Uterus (tissue), 4 donors: ENCODE results near the gene SKI. TPM values are rescaled to one million over a fixed set of nuclear protein-coding genes. Genes with fewer than 3 reads are reported as not detected.

ENCODE experiments used
- DNase-seq, 2 donors: peaks; one replicate each; pipeline ENCODE4 v3.0.0-alpha.2; 2019 to 2020
- H3K27ac ChIP-seq, 2 donors: fragments of 200-600 bp; sonication (generic); 1 replicate in 1 of 2; 2 replicates in 1 of 2; pipeline ENCODE4 v1.5.1; 2016 to 2018
- H3K27me3 ChIP-seq, 2 donors: fragments of 200-600 bp; sonication (generic); one replicate each; pipeline ENCODE4 v1.5.1; 2018 to 2019; ENCODE audit warnings: control low read depth in 1 of 2
- H3K36me3 ChIP-seq, 2 donors: fragments of 200-600 bp; sonication (generic); one replicate each; pipeline ENCODE4 v1.5.1; 2019; ENCODE audit warnings: control low read depth in 1 of 2
- H3K4me1 ChIP-seq, 2 donors: fragments of 200-600 bp; sonication (generic); one replicate each; pipeline ENCODE4 v1.5.1; 2018 to 2019; ENCODE audit warnings: control low read depth in 1 of 2
- H3K4me3 ChIP-seq, 2 donors: fragments of 200-600 bp; sonication (generic); 1 replicate in 1 of 2; 2 replicates in 1 of 2; pipeline ENCODE4 v1.5.1; 2018 to 2019; ENCODE audit warnings: mild to moderate bottlenecking in 1 of 2
- H3K9me3 ChIP-seq, 2 donors: fragments of 200-600 bp; sonication (generic); one replicate each; pipeline ENCODE4 v1.5.1; 2019; ENCODE audit warnings: control low read depth in 1 of 2
- POLR2A ChIP-seq, 2 donors: fragments of 450-650 bp; IDR thresholded peaks; one replicate each; pipeline ENCODE4 v1.6.1; 2016; ENCODE audit warnings: antibody characterized with exemption in 2 of 2, mild to moderate bottlenecking in 1 of 2, moderate library complexity in 1 of 2
- intact Hi-C: fragments of 100-400 bp; cut with DNase I; formaldehyde crosslinking; loops from one replicate; pipeline ENCODE4 v1.15.1; 2023; ENCODE audit warnings: low total_unique reads
- total RNA-seq, 4 donors: library from RNA; depleted of rRNA in 3 of 4; stranded (reverse); fragments of >200 nt in 3 of 4; gene quantifications; one replicate each; pipeline versions ENCODE4 v1.1.0 to v1.2.4, GENCODE V29; 2014 to 2023
- TF ChIP-seq, protein P1 (sequence below), 4 experiments: fragments of 200-600 bp in 2 of 4; fragments of 450-650 bp in 2 of 4; sonication (generic) in 2 of 4; IDR thresholded peaks; one replicate each; pipeline ENCODE4 v1.5.1; 2016 to 2019; ENCODE audit warnings: antibody characterized with exemption in 4 of 4, mild to moderate bottlenecking in 2 of 4, moderate library complexity in 1 of 4
- donor health status: DM: yes; HTN: yes; CAD: no.

SKI gene
- total RNA-seq, 4 donors from 2014 or later: 22.8 to 148 (median 34.9) TPM

- TF ChIP-seq POLR2A (IDR thresholded peaks at IDR 0.05): no peak
- TF ChIP-seq, protein P1, sequence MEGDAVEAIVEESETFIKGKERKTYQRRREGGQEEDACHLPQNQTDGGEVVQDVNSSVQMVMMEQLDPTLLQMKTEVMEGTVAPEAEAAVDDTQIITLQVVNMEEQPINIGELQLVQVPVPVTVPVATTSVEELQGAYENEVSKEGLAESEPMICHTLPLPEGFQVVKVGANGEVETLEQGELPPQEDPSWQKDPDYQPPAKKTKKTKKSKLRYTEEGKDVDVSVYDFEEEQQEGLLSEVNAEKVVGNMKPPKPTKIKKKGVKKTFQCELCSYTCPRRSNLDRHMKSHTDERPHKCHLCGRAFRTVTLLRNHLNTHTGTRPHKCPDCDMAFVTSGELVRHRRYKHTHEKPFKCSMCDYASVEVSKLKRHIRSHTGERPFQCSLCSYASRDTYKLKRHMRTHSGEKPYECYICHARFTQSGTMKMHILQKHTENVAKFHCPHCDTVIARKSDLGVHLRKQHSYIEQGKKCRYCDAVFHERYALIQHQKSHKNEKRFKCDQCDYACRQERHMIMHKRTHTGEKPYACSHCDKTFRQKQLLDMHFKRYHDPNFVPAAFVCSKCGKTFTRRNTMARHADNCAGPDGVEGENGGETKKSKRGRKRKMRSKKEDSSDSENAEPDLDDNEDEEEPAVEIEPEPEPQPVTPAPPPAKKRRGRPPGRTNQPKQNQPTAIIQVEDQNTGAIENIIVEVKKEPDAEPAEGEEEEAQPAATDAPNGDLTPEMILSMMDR (IDR thresholded peaks at IDR 0.05): no peak
- Histone ChIP-seq H3K27me3 (no peaks in the 10 kb centered on the region), H3K9me3 (no peaks in the 10 kb centered on the region), H3K4me1 (peaks cover 23 to 55% of the 10 kb centered on the region in 2 donors), H3K27ac (peak overlapping the region in 1 of 2 donors; percentile 0), H3K4me3 (no peak overlapping the region), H3K36me3 (no peaks in the 10 kb centered on the region)
- intact Hi-C loops: no loop called here
- DNase-seq: no peak
Observed at GRCh38 chr1:2251363-2251762, 23.2 kb downstream of the SKI start.

- H3K4me3 ChIP-seq: no peak overlapping the region
- DNase-seq: no peak
- TF ChIP-seq POLR2A (IDR thresholded peaks at IDR 0.05): no peak
- TF ChIP-seq, protein P1 (IDR thresholded peaks at IDR 0.05): no peak
- H3K36me3 ChIP-seq: no peaks in the 10 kb centered on the region
- H3K27me3 ChIP-seq: no peaks in the 10 kb centered on the region
- no peaks in the 10 kb centered on the region for H3K9me3 ChIP-seq
- peak overlapping the region in 1 of 2 donors; percentile 0 for H3K27ac ChIP-seq
- H3K4me1 ChIP-seq: peaks cover 19 to 53% of the 10 kb centered on the region in 2 donors
- intact Hi-C loops: no loop called here
Observed at GRCh38 chr1:2251786-2252185, 23.7 kb downstream of the SKI start.

- TF ChIP-seq, protein P1 (IDR thresholded peaks at IDR 0.05): no peak
- no peak for TF ChIP-seq POLR2A (IDR thresholded peaks at IDR 0.05)
- intact Hi-C loops: no loop called here
- peaks cover 13 to 47% of the 10 kb centered on the region in 2 donors for H3K4me1 ChIP-seq
- H3K4me3 ChIP-seq: no peak overlapping the region
- no peak for DNase-seq
- H3K27me3 ChIP-seq: no peaks in the 10 kb centered on the region
- no peaks in the 10 kb centered on the region for H3K9me3 ChIP-seq
- no peak overlapping the region for H3K27ac ChIP-seq
- H3K36me3 ChIP-seq: no peaks in the 10 kb centered on the region
Observed at GRCh38 chr1:2252423-2252822, 24.3 kb downstream of the SKI start.

DNA sequence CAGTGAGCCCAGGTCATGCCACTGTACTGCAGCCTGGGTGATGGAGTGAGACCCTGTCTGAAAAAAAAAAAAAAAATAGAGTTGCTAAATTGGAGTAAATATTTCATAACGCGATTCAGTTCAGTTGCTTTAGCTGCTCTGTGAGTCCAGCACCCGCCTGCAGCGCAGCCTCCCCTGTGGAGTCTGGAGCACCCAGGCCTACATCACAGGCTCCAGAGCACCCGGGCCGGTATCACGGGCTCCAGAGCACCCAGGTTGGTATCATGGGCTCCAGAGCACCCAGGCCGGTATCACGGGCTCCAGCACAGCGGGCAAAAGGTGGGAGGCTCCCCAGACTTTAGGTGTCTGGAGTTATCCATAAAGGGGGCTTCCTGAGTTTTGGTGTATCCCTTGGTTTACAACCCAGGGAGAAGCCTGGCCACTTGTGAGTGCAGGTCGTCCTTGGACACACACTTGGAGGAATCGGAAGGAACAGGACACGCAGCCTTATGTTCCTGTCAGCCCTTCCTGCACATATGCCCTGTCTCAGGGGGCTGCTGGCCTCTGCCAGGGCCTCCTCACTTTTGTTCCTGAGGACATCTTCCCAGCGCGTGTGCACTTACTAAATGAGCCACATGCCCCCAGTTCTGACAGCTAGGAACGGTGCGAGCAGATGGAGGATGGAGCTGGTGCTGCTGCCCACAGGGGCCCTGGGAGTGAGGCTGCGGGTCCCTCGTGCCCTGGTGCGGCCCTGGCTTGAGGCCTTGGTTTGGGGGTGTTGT, 25.1 kb downstream of the SKI start:
- TF ChIP-seq POLR2A (IDR thresholded peaks at IDR 0.05): no peak
- TF ChIP-seq, protein P1 (IDR thresholded peaks at IDR 0.05): no peak
- H3K27ac ChIP-seq: no peak overlapping the region
- intact Hi-C loops: no loop called here
- no peak for DNase-seq
- H3K9me3 ChIP-seq: no peaks in the 10 kb centered on the region
- peaks cover 11 to 39% of the 10 kb centered on the region in 2 donors for H3K4me1 ChIP-seq
- H3K36me3 ChIP-seq: no peaks in the 10 kb centered on the region
- H3K27me3 ChIP-seq: no peaks in the 10 kb centered on the region
- H3K4me3 ChIP-seq: no peak overlapping the region

- Histone ChIP-seq H3K27me3 (no peaks in the 10 kb centered on the region), H3K36me3 (no peaks in the 10 kb centered on the region), H3K4me1 (peaks cover 6 to 33% of the 10 kb centered on the region in 2 donors), H3K4me3 (no peak overlapping the region), H3K27ac (no peak overlapping the region), H3K9me3 (no peaks in the 10 kb centered on the region)
- intact Hi-C loops: no loop called here
- no peak for DNase-seq
- TF ChIP-seq, protein P1 (IDR thresholded peaks at IDR 0.05): no peak
- no peak for TF ChIP-seq POLR2A (IDR thresholded peaks at IDR 0.05)
Observed at GRCh38 chr1:2253797-2254480, 25.8 kb downstream of the SKI start.
